Measurements from ENCODE around the gene MROH9. TPM values are rescaled to one million over a fixed set of nuclear protein-coding genes. Genes with fewer than 3 reads are reported as not detected.

The MROH9 gene
- total RNA-seq, 1 experiment from 2014 or later, result not detected

DNA sequence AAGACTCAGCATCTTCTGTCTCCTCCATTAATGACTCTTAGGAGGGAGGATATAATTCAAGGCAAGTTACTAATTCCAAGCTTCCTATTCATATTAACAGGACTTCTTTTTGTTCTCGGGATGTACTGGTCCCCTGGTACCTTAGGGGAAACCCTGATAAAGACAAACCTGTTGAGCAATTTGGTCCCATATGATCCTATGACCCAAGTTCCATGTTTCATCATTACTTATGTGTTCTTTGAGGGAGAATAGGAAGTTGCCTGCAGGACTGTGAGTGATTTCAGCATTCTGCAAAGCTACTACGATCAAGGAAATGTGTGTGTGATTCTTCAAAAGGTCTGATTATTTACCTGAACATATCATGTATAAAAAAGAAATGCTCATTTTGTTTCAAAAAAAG, 149.5 kb downstream of the MROH9 start:
- CTCF ChIA-PET, result no interaction called here
- in situ Hi-C loops (cut with HindIII; ENCODE audit: low pct_unique_long_range_greater_than_20kb, low sequenced_read_pairs) (no loop called here), intact Hi-C loops (cut with micrococcal nuclease; ENCODE audit: unreplicated experiment) (loop anchor here (5.0 kb wide), 1 partner anchor 102 kb away; the partner anchor contains the start of gene FMO2)
- no peak overlapping the region for H3K4me3 ChIP-seq (ENCODE audit: low read depth in 2 of 2, low read length in 2 of 2)
- no TSS peak for BruUV-seq (replicated peaks)
- ATAC-seq, result no peak
- TF ChIP-seq, protein P1, sequence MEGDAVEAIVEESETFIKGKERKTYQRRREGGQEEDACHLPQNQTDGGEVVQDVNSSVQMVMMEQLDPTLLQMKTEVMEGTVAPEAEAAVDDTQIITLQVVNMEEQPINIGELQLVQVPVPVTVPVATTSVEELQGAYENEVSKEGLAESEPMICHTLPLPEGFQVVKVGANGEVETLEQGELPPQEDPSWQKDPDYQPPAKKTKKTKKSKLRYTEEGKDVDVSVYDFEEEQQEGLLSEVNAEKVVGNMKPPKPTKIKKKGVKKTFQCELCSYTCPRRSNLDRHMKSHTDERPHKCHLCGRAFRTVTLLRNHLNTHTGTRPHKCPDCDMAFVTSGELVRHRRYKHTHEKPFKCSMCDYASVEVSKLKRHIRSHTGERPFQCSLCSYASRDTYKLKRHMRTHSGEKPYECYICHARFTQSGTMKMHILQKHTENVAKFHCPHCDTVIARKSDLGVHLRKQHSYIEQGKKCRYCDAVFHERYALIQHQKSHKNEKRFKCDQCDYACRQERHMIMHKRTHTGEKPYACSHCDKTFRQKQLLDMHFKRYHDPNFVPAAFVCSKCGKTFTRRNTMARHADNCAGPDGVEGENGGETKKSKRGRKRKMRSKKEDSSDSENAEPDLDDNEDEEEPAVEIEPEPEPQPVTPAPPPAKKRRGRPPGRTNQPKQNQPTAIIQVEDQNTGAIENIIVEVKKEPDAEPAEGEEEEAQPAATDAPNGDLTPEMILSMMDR (IDR thresholded peaks at IDR 0.05), result no peak
- TF ChIP-seq SIN3A (IDR thresholded peaks at IDR 0.05; ENCODE audit: borderline replicate concordance, insufficient read depth, low read depth, low read length) (no peak), POLR2AphosphoS5 (IDR thresholded peaks at IDR 0.05; ENCODE audit: low read depth, low read length) (no peak), TCF7L2 (IDR thresholded peaks at IDR 0.05; ENCODE audit: low read depth, low read length) (no peak)
- TF ChIP-seq, protein P2, sequence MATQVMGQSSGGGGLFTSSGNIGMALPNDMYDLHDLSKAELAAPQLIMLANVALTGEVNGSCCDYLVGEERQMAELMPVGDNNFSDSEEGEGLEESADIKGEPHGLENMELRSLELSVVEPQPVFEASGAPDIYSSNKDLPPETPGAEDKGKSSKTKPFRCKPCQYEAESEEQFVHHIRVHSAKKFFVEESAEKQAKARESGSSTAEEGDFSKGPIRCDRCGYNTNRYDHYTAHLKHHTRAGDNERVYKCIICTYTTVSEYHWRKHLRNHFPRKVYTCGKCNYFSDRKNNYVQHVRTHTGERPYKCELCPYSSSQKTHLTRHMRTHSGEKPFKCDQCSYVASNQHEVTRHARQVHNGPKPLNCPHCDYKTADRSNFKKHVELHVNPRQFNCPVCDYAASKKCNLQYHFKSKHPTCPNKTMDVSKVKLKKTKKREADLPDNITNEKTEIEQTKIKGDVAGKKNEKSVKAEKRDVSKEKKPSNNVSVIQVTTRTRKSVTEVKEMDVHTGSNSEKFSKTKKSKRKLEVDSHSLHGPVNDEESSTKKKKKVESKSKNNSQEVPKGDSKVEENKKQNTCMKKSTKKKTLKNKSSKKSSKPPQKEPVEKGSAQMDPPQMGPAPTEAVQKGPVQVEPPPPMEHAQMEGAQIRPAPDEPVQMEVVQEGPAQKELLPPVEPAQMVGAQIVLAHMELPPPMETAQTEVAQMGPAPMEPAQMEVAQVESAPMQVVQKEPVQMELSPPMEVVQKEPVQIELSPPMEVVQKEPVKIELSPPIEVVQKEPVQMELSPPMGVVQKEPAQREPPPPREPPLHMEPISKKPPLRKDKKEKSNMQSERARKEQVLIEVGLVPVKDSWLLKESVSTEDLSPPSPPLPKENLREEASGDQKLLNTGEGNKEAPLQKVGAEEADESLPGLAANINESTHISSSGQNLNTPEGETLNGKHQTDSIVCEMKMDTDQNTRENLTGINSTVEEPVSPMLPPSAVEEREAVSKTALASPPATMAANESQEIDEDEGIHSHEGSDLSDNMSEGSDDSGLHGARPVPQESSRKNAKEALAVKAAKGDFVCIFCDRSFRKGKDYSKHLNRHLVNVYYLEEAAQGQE (IDR thresholded peaks at IDR 0.05; ENCODE audit: insufficient read depth in 1 of 2, low read depth in 2 of 2, low read length in 1 of 2), result no peak
- H3K27ac ChIP-seq (ENCODE audit: low read length), result no peak overlapping the region
- H3K4me1 ChIP-seq (ENCODE audit: control insufficient read depth, insufficient read depth, low read length), result no peaks in the 10 kb centered on the region
- H3K36me3 ChIP-seq (ENCODE audit: control insufficient read depth, insufficient read depth, low read length), result no peaks in the 10 kb centered on the region
- H3K27me3 ChIP-seq (ENCODE audit: control insufficient read depth, insufficient read depth, low read length), result no peaks in the 10 kb centered on the region
- POLR2A ChIA-PET, result no interaction called here
- no peaks in the 10 kb centered on the region for H3K9me3 ChIP-seq (ENCODE audit: control insufficient read depth, insufficient read depth, low read depth, low read length)
- DNase-seq (ENCODE audit: low read depth, low spot score), result no peak

DNA sequence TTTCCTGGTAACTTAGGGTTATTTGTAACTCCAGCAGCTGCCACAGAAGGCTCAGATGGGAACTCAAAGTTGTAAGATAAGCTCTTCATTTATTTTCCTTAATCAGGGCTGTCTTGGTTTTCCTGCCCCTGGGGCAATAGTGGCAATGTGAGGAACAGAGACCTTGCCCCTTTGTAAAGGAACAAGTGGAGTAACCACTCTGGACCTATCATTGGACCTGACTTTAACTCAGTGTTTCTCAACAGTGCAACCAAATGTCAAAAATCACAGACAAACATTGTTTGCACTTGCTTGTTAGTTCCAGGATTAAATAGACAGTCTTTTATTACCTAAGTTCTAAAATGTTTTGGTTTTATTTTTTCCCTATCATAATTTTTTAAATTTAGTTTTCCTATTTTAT, 152.6 kb downstream of the MROH9 start:
- CTCF ChIA-PET, result no interaction called here
- no TSS peak for BruUV-seq (replicated peaks)
- in situ Hi-C loops (cut with HindIII; ENCODE audit: low pct_unique_long_range_greater_than_20kb, low sequenced_read_pairs), result no loop called here

More for the DNA sequence above, 152.6 kb downstream of the MROH9 start:
- no peak for ATAC-seq
- Histone ChIP-seq H3K4me3 (ENCODE audit: low read depth in 2 of 2, low read length in 2 of 2) (no peak overlapping the region), H3K4me1 (ENCODE audit: control insufficient read depth, insufficient read depth, low read length) (no peaks in the 10 kb centered on the region), H3K36me3 (ENCODE audit: control insufficient read depth, insufficient read depth, low read length) (no peaks in the 10 kb centered on the region), H3K27ac (ENCODE audit: low read length) (no peak overlapping the region), H3K9me3 (ENCODE audit: control insufficient read depth, insufficient read depth, low read depth, low read length) (no peaks in the 10 kb centered on the region), H3K27me3 (ENCODE audit: control insufficient read depth, insufficient read depth, low read length) (no peaks in the 10 kb centered on the region)
- DNase-seq (ENCODE audit: low read depth, low spot score), result no peak
- TF ChIP-seq TCF7L2 (IDR thresholded peaks at IDR 0.05; ENCODE audit: low read depth, low read length), result no peak
- TF ChIP-seq POLR2AphosphoS5 (IDR thresholded peaks at IDR 0.05; ENCODE audit: low read depth, low read length), result no peak
- TF ChIP-seq, protein P2 (IDR thresholded peaks at IDR 0.05; ENCODE audit: insufficient read depth in 1 of 2, low read depth in 2 of 2, low read length in 1 of 2), result no peak
- no peak for TF ChIP-seq SIN3A (IDR thresholded peaks at IDR 0.05; ENCODE audit: borderline replicate concordance, insufficient read depth, low read depth, low read length)
- TF ChIP-seq, protein P1 (IDR thresholded peaks at IDR 0.05), result no peak
- intact Hi-C loops (cut with micrococcal nuclease; ENCODE audit: unreplicated experiment), result no loop called here
- POLR2A ChIA-PET, result no interaction called here

Data from Panc1 (cell line).